Uterus (tissue), 4 donors: ENCODE measurements around the gene IRAK1. TPM values are rescaled to one million over a fixed set of nuclear protein-coding genes. Genes with fewer than 3 reads are reported as not detected.
A peak's percentile ranks its signal among the peaks of the same experiment; 100 is the strongest.

ENCODE experiments used
- DNase-seq, 2 donors: peaks; one replicate each; pipeline ENCODE4 v3.0.0-alpha.2; 2019 to 2020
- H3K27ac ChIP-seq, 2 donors: fragments of 200-600 bp; sonication (generic); 1 replicate in 1 of 2; 2 replicates in 1 of 2; pipeline ENCODE4 v1.5.1; 2016 to 2018
- H3K27me3 ChIP-seq, 2 donors: fragments of 200-600 bp; sonication (generic); one replicate each; pipeline ENCODE4 v1.5.1; 2018 to 2019; ENCODE audit warnings: control low read depth in 1 of 2
- H3K36me3 ChIP-seq, 2 donors: fragments of 200-600 bp; sonication (generic); one replicate each; pipeline ENCODE4 v1.5.1; 2019; ENCODE audit warnings: control low read depth in 1 of 2
- H3K4me1 ChIP-seq, 2 donors: fragments of 200-600 bp; sonication (generic); one replicate each; pipeline ENCODE4 v1.5.1; 2018 to 2019; ENCODE audit warnings: control low read depth in 1 of 2
- H3K4me3 ChIP-seq, 2 donors: fragments of 200-600 bp; sonication (generic); 1 replicate in 1 of 2; 2 replicates in 1 of 2; pipeline ENCODE4 v1.5.1; 2018 to 2019; ENCODE audit warnings: mild to moderate bottlenecking in 1 of 2
- H3K9me3 ChIP-seq, 2 donors: fragments of 200-600 bp; sonication (generic); one replicate each; pipeline ENCODE4 v1.5.1; 2019; ENCODE audit warnings: control low read depth in 1 of 2
- CTCF ChIP-seq, 4 experiments: fragments of 200-600 bp in 2 of 4; fragments of 450-650 bp in 2 of 4; sonication (generic) in 2 of 4; IDR thresholded peaks; one replicate each; pipeline ENCODE4 v1.5.1; 2016 to 2019; ENCODE audit warnings: antibody characterized with exemption in 4 of 4, mild to moderate bottlenecking in 2 of 4, moderate library complexity in 1 of 4
- POLR2A ChIP-seq, 2 donors: fragments of 450-650 bp; IDR thresholded peaks; one replicate each; pipeline ENCODE4 v1.6.1; 2016; ENCODE audit warnings: antibody characterized with exemption in 2 of 2, mild to moderate bottlenecking in 1 of 2, moderate library complexity in 1 of 2
- intact Hi-C: fragments of 100-400 bp; cut with DNase I; formaldehyde crosslinking; loops from one replicate; pipeline ENCODE4 v1.15.1; 2023; ENCODE audit warnings: low total_unique reads
- total RNA-seq, 4 donors: library from RNA; depleted of rRNA in 3 of 4; stranded (reverse); fragments of >200 nt in 3 of 4; gene quantifications; one replicate each; pipeline versions ENCODE4 v1.1.0 to v1.2.4, GENCODE V29; 2014 to 2023
- donor health status: DM: yes; HTN: yes; CAD: no.

The IRAK1 gene
- total RNA-seq, 4 donors from 2014 or later = 9.7 to 52.6 (median 35.8) TPM

- no peak for DNase-seq
- peak overlapping the region; percentile 99 for H3K27ac ChIP-seq
- no peak for TF ChIP-seq CTCF (IDR thresholded peaks at IDR 0.05)
- peaks cover 0 to 5% of the 10 kb centered on the region in 2 donors for H3K4me1 ChIP-seq
- H3K36me3 ChIP-seq = no peaks in the 10 kb centered on the region
- H3K27me3 ChIP-seq = no peaks in the 10 kb centered on the region
- intact Hi-C loops = no loop called here
- no peaks in the 10 kb centered on the region for H3K9me3 ChIP-seq
- H3K4me3 ChIP-seq = peak overlapping the region; percentile 52 to 96
Observed at GRCh38 chrX:153973127-153974002, 46.3 kb downstream of the IRAK1 start.

GRCh38 chrX:153972368-153973126 is 47.2 kb downstream of the IRAK1 start, which contains the start of gene TMEM187:
TMEM187 (plus strand) TSS chrX:153972754; CDS start chrX:153982063, 9,309 bp downstream.
- Histone ChIP-seq H3K27me3 (no peaks in the 10 kb centered on the region), H3K4me1 (peaks cover 0 to 5% of the 10 kb centered on the region in 2 donors), H3K36me3 (no peaks in the 10 kb centered on the region), H3K4me3 (peak within 1 kb of the TSS; percentile 52 to 96), H3K27ac (peak within 1 kb of the TSS; percentile 99), H3K9me3 (no peaks in the 10 kb centered on the region)
- peak in 1 of 4 experiments; percentile 24 for TF ChIP-seq CTCF (IDR thresholded peaks at IDR 0.05)
- peak; percentile 35 to 71 for TF ChIP-seq POLR2A (IDR thresholded peaks at IDR 0.05)
- DNase-seq = peak; percentile 87 to 88
- intact Hi-C loops = no loop called here

DNA sequence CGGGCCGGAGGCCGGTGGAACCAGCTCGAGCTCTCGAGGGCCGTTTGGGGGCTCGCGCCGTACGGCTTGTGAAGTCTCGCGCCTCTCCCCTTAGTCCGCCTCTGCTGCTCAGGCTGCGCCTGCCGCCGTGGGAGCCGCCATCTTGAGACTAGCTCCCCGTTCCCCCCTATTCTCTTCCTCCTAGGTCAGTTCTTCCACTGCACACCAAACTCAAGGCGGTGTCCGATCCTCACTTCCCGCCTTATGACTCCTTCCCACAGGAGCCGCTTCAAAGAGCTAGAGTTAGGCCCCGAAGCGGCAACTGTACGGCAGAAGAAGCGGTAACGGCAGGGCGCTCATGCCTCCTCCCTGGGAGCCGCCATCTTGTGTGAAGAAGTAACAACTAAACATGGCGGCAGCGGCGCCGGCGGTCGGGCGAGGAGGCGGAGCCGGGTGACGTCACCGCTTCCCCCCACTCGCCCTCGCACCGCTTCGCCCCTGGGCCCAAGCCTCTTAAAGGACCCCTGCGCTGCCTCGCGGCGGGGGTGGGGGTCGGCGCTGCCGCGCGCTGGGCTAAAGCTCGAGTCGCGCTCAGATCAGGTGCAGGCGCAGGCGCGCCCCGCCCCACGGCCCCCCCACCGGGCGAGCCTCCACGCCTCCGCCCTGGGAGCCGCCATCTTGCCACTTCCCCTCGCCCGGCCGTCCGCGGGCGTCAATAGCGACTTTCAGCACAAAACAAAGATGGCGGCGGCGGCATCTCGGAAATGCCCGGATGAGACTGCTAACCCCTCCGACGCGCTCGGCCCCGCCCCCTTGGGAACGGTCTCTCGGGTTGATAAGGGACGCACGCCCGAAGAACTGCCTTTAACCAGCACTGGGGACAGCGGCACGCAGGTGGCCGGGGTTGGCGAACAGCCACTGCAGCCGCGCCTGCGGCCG is 48.0 kb downstream of the IRAK1 start, which contains the start of gene HCFC1:
HCFC1 (minus strand) TSS at position 369 of the 918 bp plus-strand sequence. CDS start 978 bp downstream, outside the sequence.
- Histone ChIP-seq H3K4me3 (peak within 1 kb of the TSS; percentile 52 to 96), H3K27ac (peak within 1 kb of the TSS; percentile 99), H3K36me3 (no peaks in the 10 kb centered on the region), H3K4me1 (peaks cover 0 to 5% of the 10 kb centered on the region in 2 donors), H3K27me3 (no peaks in the 10 kb centered on the region), H3K9me3 (no peaks in the 10 kb centered on the region)
- peak; percentile 25 to 30 for TF ChIP-seq POLR2A (IDR thresholded peaks at IDR 0.05)
- TF ChIP-seq CTCF (IDR thresholded peaks at IDR 0.05) = no peak
- DNase-seq = peak; percentile 94 to 96
- intact Hi-C loops = no loop called here

GRCh38 chrX:153971124-153971449 is 48.6 kb downstream of the IRAK1 start:
- H3K27me3 ChIP-seq = no peaks in the 10 kb centered on the region
- no peaks in the 10 kb centered on the region for H3K9me3 ChIP-seq
- no peak for TF ChIP-seq CTCF (IDR thresholded peaks at IDR 0.05)
- peak in 1 of 2 donors; percentile 41 for TF ChIP-seq POLR2A (IDR thresholded peaks at IDR 0.05)
- peak overlapping the region; percentile 52 to 96 for H3K4me3 ChIP-seq
- H3K4me1 ChIP-seq = peaks cover 0 to 5% of the 10 kb centered on the region in 2 donors
- intact Hi-C loops = no loop called here
- DNase-seq = peak; percentile 91
- H3K27ac ChIP-seq = peak overlapping the region; percentile 99
- H3K36me3 ChIP-seq = no peaks in the 10 kb centered on the region
